Measurements from ENCODE around the gene IL36RN.

GRCh38 chr2:113084249-113085000 is 25.4 kb downstream of the IL36RN start:
- TF ChIP-seq CTCF (conservative IDR thresholded peaks at IDR 0.05; ENCODE audit: low read depth, low read length): peak; percentile 75
- no peak for TF ChIP-seq EZH2 (IDR thresholded peaks at IDR 0.05; ENCODE audit: low read length, unreplicated experiment)
- no peak for TF ChIP-seq EZH2phosphoT487 (IDR thresholded peaks at IDR 0.05; ENCODE audit: borderline replicate concordance, low read length)

Measured in PC-3 (cell line).